Tibial artery (tissue), 4 donors: Measurements from ENCODE around the gene LRRIQ3.

Experiments used
- DNase-seq, 2 donors: peaks; one replicate each; pipeline ENCODE4 v3.0.0-alpha.2; 2019
- H3K27ac ChIP-seq, 2 donors: fragments of 200-600 bp; sonication (generic) in 1 of 2; 1 replicate in 1 of 2; 2 replicates in 1 of 2; pipeline ENCODE4 v1.5.1; 2018 to 2019; ENCODE audit warnings: mild to moderate bottlenecking in 1 of 2
- H3K27me3 ChIP-seq, 2 donors: fragments of 200-600 bp; sonication (generic) in 1 of 2; one replicate each; pipeline versions ENCODE4 v1.5.1 to v1.6.0; 2016 to 2019
- H3K36me3 ChIP-seq, 3 donors: fragments of 200-600 bp; sonication (generic) in 2 of 3; one replicate each; pipeline ENCODE4 v1.5.1; 2016 to 2019; ENCODE audit warnings: mild to moderate bottlenecking in 2 of 3
- H3K4me1 ChIP-seq, 4 donors: fragments of 200-600 bp; sonication (generic) in 2 of 4; 1 replicate in 3 of 4; 2 replicates in 1 of 4; pipeline ENCODE4 v1.5.1; 2016 to 2019
- H3K4me3 ChIP-seq, 2 donors: fragments of 200-600 bp; sonication (generic) in 1 of 2; 1 replicate in 1 of 2; 2 replicates in 1 of 2; pipeline ENCODE4 v1.5.1; 2018 to 2019; ENCODE audit warnings: mild to moderate bottlenecking in 2 of 2
- H3K9me3 ChIP-seq, 3 donors: fragments of 200-600 bp; sonication (generic) in 1 of 3; one replicate each; pipeline ENCODE4 v1.5.1; 2016 to 2019
- CTCF ChIP-seq, 2 experiments: fragments of 200-600 bp in 1 of 2; fragments of 450-650 bp in 1 of 2; IDR thresholded peaks; one replicate each; pipeline ENCODE4 v1.5.1; 2017 to 2019; ENCODE audit warnings: antibody characterized with exemption in 2 of 2, mild to moderate bottlenecking in 1 of 2, moderate library complexity in 1 of 2
- intact Hi-C: fragments of 100-400 bp; cut with DNase I; formaldehyde crosslinking; loops from one replicate; pipeline ENCODE4 v1.15.0; 2023; ENCODE audit warnings: low total_unique reads

The LRRIQ3 gene

DNA sequence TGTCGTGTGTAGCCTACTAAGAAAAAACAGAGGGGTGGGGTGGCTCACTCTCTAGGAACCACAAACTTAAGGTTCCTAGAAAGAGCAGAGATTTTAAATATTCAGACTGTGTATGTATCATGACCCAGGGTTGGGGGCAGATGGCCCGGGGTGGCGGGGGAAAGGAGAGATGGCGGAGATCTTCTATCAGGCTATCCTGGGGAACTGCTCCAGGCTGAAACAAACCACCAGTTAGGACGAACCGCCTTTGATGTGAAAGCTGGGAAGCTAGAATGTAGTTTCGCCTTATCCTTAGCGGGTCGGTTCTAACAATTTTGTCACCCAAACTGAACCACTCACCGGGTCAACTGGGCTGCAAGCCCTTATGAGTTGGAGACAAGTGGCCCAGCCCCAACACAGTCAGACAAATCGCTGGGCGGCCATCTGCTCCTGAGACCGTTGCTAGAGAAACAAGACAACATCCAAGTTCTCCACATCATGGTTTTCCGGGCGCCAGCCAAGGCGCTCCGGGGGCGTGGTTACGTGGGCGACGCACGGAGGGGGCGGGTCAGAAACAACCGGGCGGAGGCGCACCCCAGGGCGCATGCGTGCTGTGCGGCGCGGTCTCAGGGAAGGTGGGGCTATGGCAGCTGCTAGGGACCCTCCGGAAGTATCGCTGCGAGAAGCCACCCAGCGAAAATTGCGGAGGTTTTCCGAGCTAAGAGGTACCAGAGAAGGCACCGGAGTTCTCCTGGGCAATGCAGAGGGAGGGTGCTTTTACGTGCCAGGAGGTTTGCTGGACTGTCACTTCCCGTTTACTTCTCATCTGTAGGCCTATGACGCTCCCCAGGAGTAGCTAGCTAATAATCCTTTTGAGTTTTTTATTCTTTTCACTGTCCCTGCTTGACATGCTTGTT lies at the start of gene LRRIQ3, which contains the start of gene FPGT:
TSS of gene LRRIQ3 (minus strand) at position 520 of the 896 bp plus-strand sequence. CDS start 14,492 bp downstream, outside the sequence.
TSS of gene FPGT (plus strand) at position 586 of the 896 bp plus-strand sequence. CDS start at position 623, 37 bp downstream.
- Histone ChIP-seq H3K27me3 (no peaks in the 10 kb centered on the region), H3K36me3 (peaks cover 0 to 11% (median 8%) of the 10 kb centered on the region in 3 donors), H3K27ac (peak within 1 kb of the TSS; percentile 85 to 88), H3K4me1 (peaks cover 0 to 20% (median 0%) of the 10 kb centered on the region in 4 donors), H3K9me3 (no peaks in the 10 kb centered on the region), H3K4me3 (peak within 1 kb of the TSS; percentile 64 to 70)
- DNase-seq, result peak; percentile 94 to 97
- no peak for TF ChIP-seq CTCF (IDR thresholded peaks at IDR 0.05)
- intact Hi-C loops, result loop anchor here (10.0 kb wide), 1 partner anchor 537 kb away; the partner anchor contains the start of genes CRYZ and TYW3

DNA sequence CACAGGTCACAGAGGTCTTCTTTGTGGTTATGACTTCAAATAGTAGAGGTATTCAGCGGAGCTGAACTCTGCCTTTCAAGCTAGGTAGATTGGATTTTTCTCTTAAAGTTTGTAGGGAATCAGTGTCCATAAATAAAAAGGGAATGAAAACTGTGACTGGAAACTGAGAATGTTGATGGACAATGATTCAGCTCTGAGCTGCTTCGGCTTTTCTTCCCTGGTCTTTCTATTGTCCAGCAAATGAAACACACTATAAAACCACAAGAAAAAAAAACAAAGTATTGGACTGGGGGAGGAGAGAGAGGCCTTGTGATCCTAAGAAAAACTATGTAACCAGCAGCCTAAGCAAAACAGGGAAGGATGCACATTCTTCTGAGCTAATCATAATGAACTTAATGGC lies 48.3 kb upstream of the LRRIQ3 start:
- H3K36me3 ChIP-seq, result no peaks in the 10 kb centered on the region
- no peak for TF ChIP-seq CTCF (IDR thresholded peaks at IDR 0.05)
- no peak overlapping the region for H3K27ac ChIP-seq
- H3K27me3 ChIP-seq, result no peaks in the 10 kb centered on the region
- peaks cover 0 to 3% (median 0%) of the 10 kb centered on the region in 4 donors for H3K4me1 ChIP-seq
- H3K4me3 ChIP-seq, result no peak overlapping the region
- H3K9me3 ChIP-seq, result no peaks in the 10 kb centered on the region
- DNase-seq, result no peak
- intact Hi-C loops, result no loop called here

- H3K27me3 ChIP-seq, result no peaks in the 10 kb centered on the region
- H3K27ac ChIP-seq, result no peak overlapping the region
- intact Hi-C loops, result no loop called here
- no peaks in the 10 kb centered on the region for H3K9me3 ChIP-seq
- no peaks in the 10 kb centered on the region for H3K36me3 ChIP-seq
- no peak overlapping the region for H3K4me3 ChIP-seq
- H3K4me1 ChIP-seq, result peaks cover 0 to 3% (median 0%) of the 10 kb centered on the region in 4 donors
- no peak for DNase-seq
- no peak for TF ChIP-seq CTCF (IDR thresholded peaks at IDR 0.05)
Measured at GRCh38 chr1:74245168-74245772, 47.3 kb upstream of the LRRIQ3 start.

- no peak for DNase-seq
- peaks cover 0 to 2% (median 0%) of the 10 kb centered on the region in 3 donors for H3K9me3 ChIP-seq
- intact Hi-C loops, result no loop called here
- TF ChIP-seq CTCF (IDR thresholded peaks at IDR 0.05), result no peak
- no peaks in the 10 kb centered on the region for H3K27me3 ChIP-seq
- H3K27ac ChIP-seq, result no peak overlapping the region
- H3K4me1 ChIP-seq, result no peaks in the 10 kb centered on the region
- peaks cover 0 to 18% (median 11%) of the 10 kb centered on the region in 3 donors for H3K36me3 ChIP-seq
- H3K4me3 ChIP-seq, result no peak overlapping the region
Measured at GRCh38 chr1:74237787-74238186, 39.8 kb upstream of the LRRIQ3 start.

DNA sequence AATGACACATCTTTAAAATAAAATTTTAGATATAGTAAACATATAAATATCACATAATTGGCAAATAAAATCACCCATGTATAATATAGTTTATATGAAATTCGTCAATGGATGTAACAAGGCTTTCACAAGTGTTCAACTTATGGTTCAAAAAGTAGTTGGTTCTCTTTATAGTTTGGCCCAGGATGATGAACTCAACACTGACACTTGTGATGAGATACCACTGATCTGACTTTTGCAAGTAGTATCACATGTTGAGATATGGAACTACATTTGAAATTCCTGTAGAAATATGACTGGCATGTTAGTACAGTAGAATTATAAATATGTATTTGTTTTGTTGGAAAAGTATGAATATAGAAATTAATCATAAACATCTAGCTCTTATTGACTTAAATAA lies 39.1 kb upstream of the LRRIQ3 start:
- peaks cover 0 to 2% (median 0%) of the 10 kb centered on the region in 3 donors for H3K9me3 ChIP-seq
- H3K27me3 ChIP-seq, result no peaks in the 10 kb centered on the region
- no peak overlapping the region for H3K27ac ChIP-seq
- no peak for TF ChIP-seq CTCF (IDR thresholded peaks at IDR 0.05)
- H3K4me1 ChIP-seq, result no peaks in the 10 kb centered on the region
- no peak for DNase-seq
- H3K4me3 ChIP-seq, result no peak overlapping the region
- intact Hi-C loops, result no loop called here
- H3K36me3 ChIP-seq, result peaks cover 0 to 18% (median 11%) of the 10 kb centered on the region in 3 donors
